ENCODE data around the gene RARS2. TPM values are rescaled to one million over a fixed set of nuclear protein-coding genes. Genes with fewer than 3 reads are reported as not detected.

The RARS2 gene
- total RNA-seq, 6 experiments from 2014 or later = 48.3 to 62.0 (median 58.3) TPM

DNA sequence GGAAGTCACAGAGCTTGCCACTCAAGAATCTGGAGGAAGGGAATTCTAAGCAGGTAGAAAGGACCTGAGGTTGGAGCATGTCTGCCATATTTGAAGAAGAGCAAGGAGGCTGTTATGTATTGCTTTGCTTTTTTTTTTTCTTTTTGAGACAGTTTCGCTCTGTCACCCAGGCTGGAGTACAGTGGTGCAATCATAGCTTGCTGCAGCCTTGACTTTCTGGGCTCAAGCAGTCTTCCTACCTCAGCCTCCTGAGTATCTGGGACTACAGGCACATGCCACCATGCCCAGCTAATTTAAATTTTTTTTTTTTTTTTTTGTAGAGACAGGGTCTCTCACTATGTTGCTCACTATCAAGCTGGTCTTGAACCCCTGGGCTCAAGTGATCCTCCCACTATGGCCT is 41.0 kb upstream of the RARS2 start:
- Mint-ChIP-seq H3K27ac (peak overlapping the region; percentile 18; the same call in 1 of the 2 replicates), H3K4me1 (ENCODE audit: low read depth) (peaks cover 19% of the 10 kb centered on the region)
- TF ChIP-seq, protein P1, sequence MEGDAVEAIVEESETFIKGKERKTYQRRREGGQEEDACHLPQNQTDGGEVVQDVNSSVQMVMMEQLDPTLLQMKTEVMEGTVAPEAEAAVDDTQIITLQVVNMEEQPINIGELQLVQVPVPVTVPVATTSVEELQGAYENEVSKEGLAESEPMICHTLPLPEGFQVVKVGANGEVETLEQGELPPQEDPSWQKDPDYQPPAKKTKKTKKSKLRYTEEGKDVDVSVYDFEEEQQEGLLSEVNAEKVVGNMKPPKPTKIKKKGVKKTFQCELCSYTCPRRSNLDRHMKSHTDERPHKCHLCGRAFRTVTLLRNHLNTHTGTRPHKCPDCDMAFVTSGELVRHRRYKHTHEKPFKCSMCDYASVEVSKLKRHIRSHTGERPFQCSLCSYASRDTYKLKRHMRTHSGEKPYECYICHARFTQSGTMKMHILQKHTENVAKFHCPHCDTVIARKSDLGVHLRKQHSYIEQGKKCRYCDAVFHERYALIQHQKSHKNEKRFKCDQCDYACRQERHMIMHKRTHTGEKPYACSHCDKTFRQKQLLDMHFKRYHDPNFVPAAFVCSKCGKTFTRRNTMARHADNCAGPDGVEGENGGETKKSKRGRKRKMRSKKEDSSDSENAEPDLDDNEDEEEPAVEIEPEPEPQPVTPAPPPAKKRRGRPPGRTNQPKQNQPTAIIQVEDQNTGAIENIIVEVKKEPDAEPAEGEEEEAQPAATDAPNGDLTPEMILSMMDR (IDR thresholded peaks at IDR 0.05) = no peak

DNA sequence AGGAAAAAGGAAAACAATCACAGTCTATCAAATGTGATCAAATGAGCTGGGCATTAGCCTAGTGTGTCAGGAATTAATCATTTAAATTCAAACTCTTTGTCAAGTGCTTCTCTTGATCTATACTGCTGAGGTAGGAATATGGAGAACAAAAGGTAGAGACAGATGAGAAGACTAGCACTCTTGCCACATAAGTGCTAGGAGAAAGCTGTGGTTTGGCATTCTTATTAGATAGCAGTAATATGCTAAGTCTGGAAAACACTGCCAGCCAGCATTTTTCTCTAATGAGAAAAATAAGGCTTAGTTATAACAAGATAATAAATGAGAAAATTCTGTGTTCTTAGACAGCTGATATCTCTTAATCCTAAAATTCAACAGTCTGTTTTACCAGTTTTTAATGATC is 39.1 kb upstream of the RARS2 start:
- TF ChIP-seq, protein P1 (IDR thresholded peaks at IDR 0.05) = no peak
- H3K9me3 Mint-ChIP-seq = no peaks in the 10 kb centered on the region
- peaks cover 19% of the 10 kb centered on the region for H3K4me1 Mint-ChIP-seq (ENCODE audit: low read depth)
- H3K27ac Mint-ChIP-seq = no peak overlapping the region
- peaks cover 15% of the 10 kb centered on the region; the same call in 1 of the 2 replicates for H3K36me3 Mint-ChIP-seq (ENCODE audit: low read depth)
- no peaks in the 10 kb centered on the region for H3K27me3 Mint-ChIP-seq (ENCODE audit: insufficient read depth)
- DNase-seq = peak; percentile 17
- no peak overlapping the region for H3K4me3 Mint-ChIP-seq

More for the DNA sequence above, 41.0 kb upstream of the RARS2 start:
- Mint-ChIP-seq H3K4me3 (no peak overlapping the region), H3K9me3 (no peaks in the 10 kb centered on the region), H3K36me3 (ENCODE audit: low read depth) (peaks cover 6% of the 10 kb centered on the region; the same call in 1 of the 2 replicates), H3K27me3 (ENCODE audit: insufficient read depth) (no peaks in the 10 kb centered on the region)
- no peak for DNase-seq

DNA sequence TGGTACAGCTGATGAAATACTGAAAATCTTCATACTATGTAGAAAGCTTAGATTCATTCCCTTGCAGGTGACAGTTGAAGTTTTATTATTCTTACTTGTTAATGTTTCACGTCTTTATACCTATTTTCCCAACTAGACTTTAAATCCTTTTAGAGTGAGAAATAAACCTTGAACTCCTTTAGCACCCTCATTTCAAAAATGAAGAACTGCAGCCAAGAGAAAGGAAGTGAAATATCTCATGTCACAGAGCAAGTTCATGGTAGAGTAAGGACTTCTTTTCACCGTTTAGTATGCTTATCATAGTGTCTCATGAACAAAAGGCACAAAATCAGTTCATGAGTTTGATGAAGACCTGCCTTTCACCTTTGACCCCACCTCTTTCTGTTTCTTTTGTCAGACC is 38.6 kb upstream of the RARS2 start:
- H3K36me3 Mint-ChIP-seq (ENCODE audit: low read depth) = peaks cover 19% of the 10 kb centered on the region
- no peak overlapping the region for H3K27ac Mint-ChIP-seq
- DNase-seq = no peak
- no peaks in the 10 kb centered on the region for H3K27me3 Mint-ChIP-seq (ENCODE audit: insufficient read depth)
- no peak overlapping the region for H3K4me3 Mint-ChIP-seq
- peaks cover 22% of the 10 kb centered on the region for H3K4me1 Mint-ChIP-seq (ENCODE audit: low read depth)
- TF ChIP-seq, protein P1 (IDR thresholded peaks at IDR 0.05) = no peak
- H3K9me3 Mint-ChIP-seq = no peaks in the 10 kb centered on the region

GRCh38 chr6:87623248-87623647 is 33.5 kb upstream of the RARS2 start:
- Mint-ChIP-seq H3K27me3 (ENCODE audit: insufficient read depth) (no peaks in the 10 kb centered on the region; the same call in 1 of the 2 replicates), H3K36me3 (ENCODE audit: low read depth) (peaks cover 17% of the 10 kb centered on the region), H3K27ac (peak overlapping the region; percentile 34), H3K9me3 (no peaks in the 10 kb centered on the region), H3K4me1 (ENCODE audit: low read depth) (peaks cover 19% of the 10 kb centered on the region), H3K4me3 (no peak overlapping the region)
- peak; percentile 50 for DNase-seq
- TF ChIP-seq, protein P1 (IDR thresholded peaks at IDR 0.05) = no peak

DNA sequence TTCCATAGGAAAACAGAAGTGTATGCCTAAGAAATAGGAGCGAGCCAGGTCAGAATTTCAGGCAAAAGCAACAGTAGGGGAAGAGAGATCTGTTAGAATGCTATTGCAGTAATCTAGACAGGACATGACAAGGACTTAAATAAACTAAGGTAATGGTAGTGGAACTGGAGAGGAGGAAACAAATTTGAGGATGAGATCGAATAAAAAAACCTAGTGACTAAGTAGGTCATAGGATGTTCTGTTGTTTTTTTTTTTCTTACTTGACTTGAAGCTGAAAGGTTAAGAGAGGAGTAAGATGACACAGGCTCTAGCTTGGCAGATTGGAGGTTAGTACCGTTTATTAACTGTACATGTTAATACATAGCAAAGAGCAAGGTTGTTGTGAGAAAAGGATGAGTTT is 28.7 kb upstream of the RARS2 start:
- TF ChIP-seq, protein P1 (IDR thresholded peaks at IDR 0.05) = no peak
- H3K4me1 Mint-ChIP-seq (ENCODE audit: low read depth) = peaks cover 19% of the 10 kb centered on the region
- H3K9me3 Mint-ChIP-seq = no peaks in the 10 kb centered on the region
- H3K27ac Mint-ChIP-seq = no peak overlapping the region; the same call in 1 of the 2 replicates
- no peak for DNase-seq
- H3K36me3 Mint-ChIP-seq (ENCODE audit: low read depth) = peaks cover 20% of the 10 kb centered on the region
- H3K4me3 Mint-ChIP-seq = no peak overlapping the region
- H3K27me3 Mint-ChIP-seq (ENCODE audit: insufficient read depth) = no peaks in the 10 kb centered on the region; the same call in 1 of the 2 replicates
